ENCODE data around the gene NUDT14.

NUDT14 gene

GRCh38 chr14:105151838-105152793, 29.0 kb downstream of the NUDT14 start:
- H3K79me1 ChIP-seq (ENCODE audit: low read length): no peaks in the 10 kb centered on the region
- H3K18ac ChIP-seq (ENCODE audit: low read length): no peak overlapping the region
- H4K12ac ChIP-seq (ENCODE audit: low read depth, low read length): no peak overlapping the region
- H2AK5ac ChIP-seq (ENCODE audit: low read length): no peak overlapping the region
- no peak for DNase-seq
- H2AFZ ChIP-seq (ENCODE audit: insufficient read depth, low read length, poor library complexity): no peak overlapping the region
- H3K9me3 ChIP-seq (ENCODE audit: insufficient read depth, low read depth, low read length): peaks cover 2% of the 10 kb centered on the region
- no CpG with 5 or more reads among the region's 44 CpGs for WGBS (ENCODE audit: extremely low coverage, insufficient coverage, insufficient read length)
- peak overlapping the region; percentile 46 for H3K4me3 ChIP-seq (ENCODE audit: low read depth, low read length)
- H4K8ac ChIP-seq (ENCODE audit: low read depth, low read length): no peak overlapping the region
- no peak overlapping the region for H2BK120ac ChIP-seq (ENCODE audit: insufficient read depth, low read length, poor library complexity)
- no peaks in the 10 kb centered on the region for H3K27me3 ChIP-seq (ENCODE audit: insufficient read depth, low read length)
- no peak overlapping the region for H3K23ac ChIP-seq (ENCODE audit: low read length)
- H3K4ac ChIP-seq (ENCODE audit: low read depth, low read length): no peak overlapping the region
- no peaks in the 10 kb centered on the region for H3K79me2 ChIP-seq (ENCODE audit: control insufficient read depth, insufficient read depth, low read length, poor library complexity)
- no peak overlapping the region for H2BK12ac ChIP-seq (ENCODE audit: low read length)
- no peak overlapping the region for H2BK5ac ChIP-seq (ENCODE audit: low read depth, low read length, poor library complexity)
- H3K4me1 ChIP-seq (ENCODE audit: control insufficient read depth in 1 of 2, insufficient read depth in 2 of 2, low read length in 2 of 2): no peaks in the 10 kb centered on the region
- H3K14ac ChIP-seq (ENCODE audit: low read length): no peak overlapping the region
- no peak overlapping the region for H3K4me2 ChIP-seq (ENCODE audit: low read length)
- no peak overlapping the region for H4K91ac ChIP-seq (ENCODE audit: low read depth, low read length)
- H3K9ac ChIP-seq (ENCODE audit: low read length): no peak overlapping the region
- no peak overlapping the region for H3K27ac ChIP-seq (ENCODE audit: low read depth, low read length)
- H3K36me3 ChIP-seq (ENCODE audit: control insufficient read depth in 1 of 2, insufficient read depth in 2 of 2, low read length in 2 of 2): no peaks in the 10 kb centered on the region

GRCh38 chr14:105151084-105151837, 29.9 kb downstream of the NUDT14 start:
- Histone ChIP-seq H3K4me3 (ENCODE audit: low read depth, low read length) (no peak overlapping the region), H3K18ac (ENCODE audit: low read length) (no peak overlapping the region), H2BK12ac (ENCODE audit: low read length) (no peak overlapping the region), H3K27ac (ENCODE audit: low read depth, low read length) (no peak overlapping the region), H3K9ac (ENCODE audit: low read length) (no peak overlapping the region), H2AFZ (ENCODE audit: insufficient read depth, low read length, poor library complexity) (no peak overlapping the region), H3K79me2 (ENCODE audit: control insufficient read depth, insufficient read depth, low read length, poor library complexity) (no peaks in the 10 kb centered on the region), H3K14ac (ENCODE audit: low read length) (no peak overlapping the region), H4K91ac (ENCODE audit: low read depth, low read length) (no peak overlapping the region), H3K27me3 (ENCODE audit: insufficient read depth, low read length) (no peaks in the 10 kb centered on the region), H2BK5ac (ENCODE audit: low read depth, low read length, poor library complexity) (no peak overlapping the region), H3K36me3 (ENCODE audit: control insufficient read depth in 1 of 2, insufficient read depth in 2 of 2, low read length in 2 of 2) (no peaks in the 10 kb centered on the region), H3K4me2 (ENCODE audit: low read length) (no peak overlapping the region), H3K4ac (ENCODE audit: low read depth, low read length) (no peak overlapping the region), H3K4me1 (ENCODE audit: control insufficient read depth in 1 of 2, insufficient read depth in 2 of 2, low read length in 2 of 2) (no peaks in the 10 kb centered on the region), H4K12ac (ENCODE audit: low read depth, low read length) (no peak overlapping the region), H4K8ac (ENCODE audit: low read depth, low read length) (no peak overlapping the region), H3K79me1 (ENCODE audit: low read length) (no peaks in the 10 kb centered on the region), H2AK5ac (ENCODE audit: low read length) (no peak overlapping the region), H2BK120ac (ENCODE audit: insufficient read depth, low read length, poor library complexity) (no peak overlapping the region), H3K9me3 (ENCODE audit: insufficient read depth, low read depth, low read length) (peaks cover 2% of the 10 kb centered on the region), H3K23ac (ENCODE audit: low read length) (no peak overlapping the region)
- WGBS (ENCODE audit: extremely low coverage, insufficient coverage, insufficient read length): no CpG with 5 or more reads among the region's 37 CpGs
- DNase-seq: no peak

- no peak overlapping the region for H2AK5ac ChIP-seq (ENCODE audit: low read length)
- H3K23ac ChIP-seq (ENCODE audit: low read length): no peak overlapping the region
- no peaks in the 10 kb centered on the region for H3K4me1 ChIP-seq (ENCODE audit: control insufficient read depth in 1 of 2, insufficient read depth in 2 of 2, low read length in 2 of 2)
- no peak overlapping the region for H3K14ac ChIP-seq (ENCODE audit: low read length)
- H4K91ac ChIP-seq (ENCODE audit: low read depth, low read length): no peak overlapping the region
- no peak overlapping the region for H2BK12ac ChIP-seq (ENCODE audit: low read length)
- no peak for DNase-seq
- no peak overlapping the region for H2BK120ac ChIP-seq (ENCODE audit: insufficient read depth, low read length, poor library complexity)
- no peak overlapping the region for H3K4me3 ChIP-seq (ENCODE audit: low read depth, low read length)
- no peaks in the 10 kb centered on the region for H3K27me3 ChIP-seq (ENCODE audit: insufficient read depth, low read length)
- H3K18ac ChIP-seq (ENCODE audit: low read length): no peak overlapping the region
- peak overlapping the region; percentile 12 for H4K12ac ChIP-seq (ENCODE audit: low read depth, low read length)
- H3K4ac ChIP-seq (ENCODE audit: low read depth, low read length): no peak overlapping the region
- H3K79me2 ChIP-seq (ENCODE audit: control insufficient read depth, insufficient read depth, low read length, poor library complexity): no peaks in the 10 kb centered on the region
- no peak overlapping the region for H3K4me2 ChIP-seq (ENCODE audit: low read length)
- H3K9ac ChIP-seq (ENCODE audit: low read length): no peak overlapping the region
- no peaks in the 10 kb centered on the region for H3K36me3 ChIP-seq (ENCODE audit: control insufficient read depth in 1 of 2, insufficient read depth in 2 of 2, low read length in 2 of 2)
- no CpG with 5 or more reads among the region's 35 CpGs for WGBS (ENCODE audit: extremely low coverage, insufficient coverage, insufficient read length)
- H2AFZ ChIP-seq (ENCODE audit: insufficient read depth, low read length, poor library complexity): no peak overlapping the region
- H4K8ac ChIP-seq (ENCODE audit: low read depth, low read length): no peak overlapping the region
- H2BK5ac ChIP-seq (ENCODE audit: low read depth, low read length, poor library complexity): no peak overlapping the region
- H3K27ac ChIP-seq (ENCODE audit: low read depth, low read length): no peak overlapping the region
- peaks cover 2% of the 10 kb centered on the region for H3K9me3 ChIP-seq (ENCODE audit: insufficient read depth, low read depth, low read length)
- H3K79me1 ChIP-seq (ENCODE audit: low read length): no peaks in the 10 kb centered on the region
Measured at GRCh38 chr14:105150368-105151083, 30.6 kb downstream of the NUDT14 start.

GRCh38 chr14:105150026-105150367, 31.1 kb downstream of the NUDT14 start:
- H3K79me2 ChIP-seq (ENCODE audit: control insufficient read depth, insufficient read depth, low read length, poor library complexity): no peaks in the 10 kb centered on the region
- H2BK120ac ChIP-seq (ENCODE audit: insufficient read depth, low read length, poor library complexity): no peak overlapping the region
- H3K4ac ChIP-seq (ENCODE audit: low read depth, low read length): no peak overlapping the region
- WGBS (ENCODE audit: extremely low coverage, insufficient coverage, insufficient read length): no CpG with 5 or more reads among the region's 4 CpGs
- H3K4me2 ChIP-seq (ENCODE audit: low read length): no peak overlapping the region
- H3K4me3 ChIP-seq (ENCODE audit: low read depth, low read length): no peak overlapping the region
- H2BK5ac ChIP-seq (ENCODE audit: low read depth, low read length, poor library complexity): no peak overlapping the region
- H3K9ac ChIP-seq (ENCODE audit: low read length): no peak overlapping the region
- no peak overlapping the region for H3K14ac ChIP-seq (ENCODE audit: low read length)
- no peak overlapping the region for H4K8ac ChIP-seq (ENCODE audit: low read depth, low read length)
- H2BK12ac ChIP-seq (ENCODE audit: low read length): no peak overlapping the region
- no peaks in the 10 kb centered on the region for H3K79me1 ChIP-seq (ENCODE audit: low read length)
- H3K18ac ChIP-seq (ENCODE audit: low read length): no peak overlapping the region
- H2AK5ac ChIP-seq (ENCODE audit: low read length): no peak overlapping the region
- H3K4me1 ChIP-seq (ENCODE audit: control insufficient read depth in 1 of 2, insufficient read depth in 2 of 2, low read length in 2 of 2): no peaks in the 10 kb centered on the region
- H3K36me3 ChIP-seq (ENCODE audit: control insufficient read depth in 1 of 2, insufficient read depth in 2 of 2, low read length in 2 of 2): no peaks in the 10 kb centered on the region
- H2AFZ ChIP-seq (ENCODE audit: insufficient read depth, low read length, poor library complexity): no peak overlapping the region
- no peak for DNase-seq
- H3K23ac ChIP-seq (ENCODE audit: low read length): no peak overlapping the region
- H3K27ac ChIP-seq (ENCODE audit: low read depth, low read length): no peak overlapping the region
- no peaks in the 10 kb centered on the region for H3K27me3 ChIP-seq (ENCODE audit: insufficient read depth, low read length)
- H3K9me3 ChIP-seq (ENCODE audit: insufficient read depth, low read depth, low read length): peaks cover 2% of the 10 kb centered on the region
- no peak overlapping the region for H4K91ac ChIP-seq (ENCODE audit: low read depth, low read length)
- no peak overlapping the region for H4K12ac ChIP-seq (ENCODE audit: low read depth, low read length)
